ENCODE data around the gene PLEKHO2. TPM values are rescaled to one million over a fixed set of nuclear protein-coding genes. Genes with fewer than 3 reads are reported as not detected.

PLEKHO2 gene
- total and polyA plus RNA-seq, 2 of the 8 experiments (the other 6 are each of a cell fraction or from before 2014, with no cell fraction given): 16.9 to 20.1 TPM

GRCh38 chr15:64903326-64903950 lies 61.7 kb downstream of the PLEKHO2 start (continued):
- TF ChIP-seq BACH1 (IDR thresholded peaks at IDR 0.05; ENCODE audit: low read length) (no peak), KDM5A (IDR thresholded peaks at IDR 0.05; ENCODE audit: low read length) (no peak), CHD2 (IDR thresholded peaks at IDR 0.05; ENCODE audit: low read length) (no peak)

Data from H1 (cell line).